Osteoblast (primary cell): ENCODE results near the gene STT3A. TPM values are rescaled to one million over a fixed set of nuclear protein-coding genes. Genes with fewer than 3 reads are reported as not detected.

Experiments
- DNase-seq: peaks from one replicate; pipeline ENCODE4 v3.0.0; 2011; ENCODE audit warnings: low spot score, mixed read lengths; ENCODE audit not compliant: insufficient read length; ENCODE audit errors: missing footprints
- H2AFZ ChIP-seq: 2 replicates; pipeline ENCODE4 v1.6.0; 2011; ENCODE audit warnings: mild to moderate bottlenecking, low read length
- H3K27ac ChIP-seq: 2 replicates; pipeline ENCODE4 v1.5.1; 2011; ENCODE audit warnings: mild to moderate bottlenecking, low read depth, low read length, moderate library complexity
- H3K27me3 ChIP-seq: 2 replicates; pipeline ENCODE4 v1.6.0; 2012; ENCODE audit warnings: mild to moderate bottlenecking, control low read depth, inconsistent platforms, low read length, moderate library complexity; ENCODE audit not compliant: insufficient read depth
- H3K36me3 ChIP-seq: 2 replicates; pipeline ENCODE4 v1.5.1; 2011; ENCODE audit warnings: mild to moderate bottlenecking, low read length, control low read depth, moderate library complexity; ENCODE audit not compliant: insufficient read depth
- H3K4me1 ChIP-seq: 2 replicates; pipeline ENCODE4 v1.5.1; 2011; ENCODE audit warnings: mild to moderate bottlenecking, low read length, control low read depth, moderate library complexity; ENCODE audit not compliant: insufficient read depth
- H3K4me2 ChIP-seq: 2 replicates; pipeline ENCODE4 v1.6.0; 2011; ENCODE audit warnings: mild to moderate bottlenecking, low read length; ENCODE audit not compliant: insufficient read depth
- H3K4me3 ChIP-seq: fragments of 200-600 bp; sonication (generic); 3 replicates; pipeline ENCODE4 v1.5.1; 2012; ENCODE audit warnings: mild to moderate bottlenecking, low read length, inconsistent platforms; ENCODE audit not compliant: insufficient read depth
- H3K79me2 ChIP-seq: 2 replicates; pipeline ENCODE4 v1.6.0; 2012; ENCODE audit warnings: mild to moderate bottlenecking, low read length, control low read depth, inconsistent platforms; ENCODE audit not compliant: insufficient read depth
- H3K9me3 ChIP-seq: 2 replicates; pipeline ENCODE4 v1.5.1; 2011; ENCODE audit warnings: low read depth, low read length, control low read depth
- H4K20me1 ChIP-seq: 2 replicates; pipeline ENCODE4 v1.6.0; 2012; ENCODE audit warnings: mild to moderate bottlenecking, low read length, control low read depth; ENCODE audit not compliant: insufficient read depth
- CTCF ChIP-seq: IDR thresholded peaks from 2 replicates; pipeline ENCODE4 v1.5.1; 2011; ENCODE audit warnings: mild to moderate bottlenecking, low read depth, low read length, moderate library complexity; ENCODE audit errors: extremely low read depth
- total RNA-seq: library from RNA; depleted of rRNA; stranded (reverse); fragments of >200 nt; gene quantifications from 2 replicates; pipeline ENCODE4 v1.2.3, GENCODE V29; 2012

The STT3A gene
- total RNA-seq, 1 donor: 224 TPM

- H3K36me3 ChIP-seq: peaks cover 20% of the 10 kb centered on the region
- TF ChIP-seq CTCF: no peak
- H3K27ac ChIP-seq: no peak overlapping the region
Measured at GRCh38 chr11:125645871-125646270, 53.2 kb downstream of the STT3A start.

GRCh38 chr11:125649465-125650166, 57.0 kb downstream of the STT3A start:
- H3K27me3 ChIP-seq: no peaks in the 10 kb centered on the region
- H3K36me3 ChIP-seq: peaks cover 13% of the 10 kb centered on the region
- no peak overlapping the region for H3K4me2 ChIP-seq
- H3K9me3 ChIP-seq: no peaks in the 10 kb centered on the region
- no peak overlapping the region for H3K4me3 ChIP-seq
- no peak overlapping the region for H3K27ac ChIP-seq
- H3K4me1 ChIP-seq: no peaks in the 10 kb centered on the region
- no peak for DNase-seq
- TF ChIP-seq CTCF: no peak
- no peaks in the 10 kb centered on the region for H4K20me1 ChIP-seq
- H2AFZ ChIP-seq: no peak overlapping the region
- H3K79me2 ChIP-seq: no peaks in the 10 kb centered on the region

More at GRCh38 chr11:125645871-125646270, 53.2 kb downstream of the STT3A start:
- Histone ChIP-seq H3K4me1 (no peaks in the 10 kb centered on the region), H3K27me3 (no peaks in the 10 kb centered on the region), H3K4me2 (no peak overlapping the region), H3K9me3 (no peaks in the 10 kb centered on the region), H2AFZ (no peak overlapping the region), H4K20me1 (no peaks in the 10 kb centered on the region), H3K79me2 (no peaks in the 10 kb centered on the region), H3K4me3 (no peak overlapping the region)
- DNase-seq: no peak

DNA sequence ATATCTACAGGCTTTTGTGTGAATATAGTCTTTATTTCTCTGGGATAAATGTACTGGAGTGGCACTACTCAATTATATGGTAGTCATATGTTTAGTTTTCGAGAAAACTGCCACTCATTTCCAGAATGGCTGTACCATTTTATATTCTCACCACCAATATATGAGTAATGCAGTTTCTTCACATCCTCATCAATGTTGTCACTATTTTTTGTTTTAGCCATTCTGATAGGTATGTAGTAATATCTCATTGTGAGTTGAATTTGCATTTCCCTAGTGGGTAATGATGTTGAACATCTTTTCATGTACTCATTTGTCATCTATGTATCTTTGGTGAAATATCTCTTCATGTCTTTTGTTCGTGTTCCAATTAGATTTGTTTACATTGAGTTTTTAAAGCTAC, 70.0 kb downstream of the STT3A start:
- no peak for DNase-seq

More for the DNA sequence above, 70.0 kb downstream of the STT3A start:
- Histone ChIP-seq H3K4me1 (no peaks in the 10 kb centered on the region), H3K27me3 (no peaks in the 10 kb centered on the region), H3K27ac (no peak overlapping the region), H2AFZ (no peak overlapping the region), H3K36me3 (no peaks in the 10 kb centered on the region), H3K4me2 (no peak overlapping the region), H3K4me3 (no peak overlapping the region), H4K20me1 (no peaks in the 10 kb centered on the region), H3K79me2 (no peaks in the 10 kb centered on the region), H3K9me3 (no peaks in the 10 kb centered on the region)
- TF ChIP-seq CTCF: no peak
